Astrocyte (in vitro differentiated cells and primary cell): ENCODE measurements around the gene SCN1A. TPM values are rescaled to one million over a fixed set of nuclear protein-coding genes. Genes with fewer than 3 reads are reported as not detected.

Source experiments
- DNase-seq: peaks from one replicate; pipeline ENCODE4 v3.0.0-alpha.2; 2010; ENCODE audit warnings: low read depth
- FAIRE-seq: peaks from 2 replicates; lab custom pipeline; 2011; peaks lifted over from hg19 to GRCh38; lab: Jason Lieb, UNC
- H2AFZ ChIP-seq: 2 replicates; pipeline ENCODE4 v1.6.0; 2012; ENCODE audit warnings: low read depth, low read length, inconsistent platforms
- H3K27ac ChIP-seq: 2 replicates; pipeline ENCODE4 v1.5.1; 2011; ENCODE audit warnings: low read depth, low read length, inconsistent platforms
- H3K27me3 ChIP-seq: 2 replicates; pipeline ENCODE4 v1.6.0; 2011; ENCODE audit warnings: low read length, inconsistent platforms; ENCODE audit not compliant: insufficient read depth
- H3K36me3 ChIP-seq: 2 replicates; pipeline ENCODE4 v1.5.1; 2011; ENCODE audit warnings: low read length, inconsistent platforms; ENCODE audit not compliant: insufficient read depth
- H3K4me1 ChIP-seq: 2 replicates; pipeline ENCODE4 v1.5.1; 2011; ENCODE audit warnings: low read length, inconsistent platforms; ENCODE audit not compliant: insufficient read depth
- H3K4me2 ChIP-seq: 2 replicates; pipeline ENCODE4 v1.6.0; 2012; ENCODE audit warnings: low read length, inconsistent platforms
- H3K4me3 ChIP-seq: 2 replicates; pipeline ENCODE4 v1.5.1; 2011; ENCODE audit warnings: low read depth, mild to moderate bottlenecking, low read length, inconsistent platforms; ENCODE audit not compliant: insufficient read depth
- H3K79me2 ChIP-seq: 2 replicates; pipeline ENCODE4 v1.6.0; 2012; ENCODE audit warnings: mild to moderate bottlenecking, low read length, inconsistent platforms; ENCODE audit not compliant: insufficient read depth
- H3K9ac ChIP-seq: 2 replicates; pipeline ENCODE4 v1.6.0; 2012; ENCODE audit warnings: mild to moderate bottlenecking, low read length, inconsistent platforms
- H3K9me3 ChIP-seq: 2 replicates; pipeline ENCODE4 v1.5.1; 2012; ENCODE audit warnings: low read depth, mild to moderate bottlenecking, low read length, inconsistent platforms; ENCODE audit not compliant: insufficient read depth
- H4K20me1 ChIP-seq: 2 replicates; pipeline ENCODE4 v1.6.0; 2012; ENCODE audit warnings: low read length, inconsistent platforms; ENCODE audit not compliant: insufficient read depth
- H3K27ac Mint-ChIP-seq: one replicate; pipeline ENCODE4 v1.8.0; 2021; ENCODE audit warnings: mild to moderate bottlenecking, mixed read lengths; ENCODE audit not compliant: unreplicated experiment
- H3K27me3 Mint-ChIP-seq: one replicate; pipeline ENCODE4 v1.8.0; 2021; ENCODE audit warnings: low read depth, mixed read lengths; ENCODE audit not compliant: unreplicated experiment
- H3K36me3 Mint-ChIP-seq: one replicate; pipeline ENCODE4 v1.8.0; 2021; ENCODE audit warnings: low read depth, mixed read lengths; ENCODE audit not compliant: unreplicated experiment
- H3K4me1 Mint-ChIP-seq: one replicate; pipeline ENCODE4 v1.8.0; 2021; ENCODE audit warnings: low read depth, mixed read lengths; ENCODE audit not compliant: unreplicated experiment
- H3K4me3 Mint-ChIP-seq: one replicate; pipeline ENCODE4 v1.8.0; 2021; ENCODE audit warnings: mild to moderate bottlenecking, moderate library complexity, mixed read lengths; ENCODE audit not compliant: unreplicated experiment
- H3K9me3 Mint-ChIP-seq: one replicate; pipeline ENCODE4 v1.8.0; 2021; ENCODE audit warnings: mild to moderate bottlenecking, mixed read lengths; ENCODE audit not compliant: unreplicated experiment
- EZH2 ChIP-seq: IDR thresholded peaks from 2 replicates; pipeline ENCODE4 v1.6.1; 2012; ENCODE audit warnings: mild to moderate bottlenecking, low read length, inconsistent platforms; ENCODE audit not compliant: insufficient read depth
- total RNA-seq: library from RNA; stranded (reverse); gene quantifications from 2 replicates; pipeline ENCODE4 v1.2.1, GENCODE V29; 2021
- TF ChIP-seq, protein P1 (sequence below): IDR thresholded peaks from 2 replicates; pipeline ENCODE4 v1.5.1; 2011; ENCODE audit warnings: low read depth, mild to moderate bottlenecking, inconsistent platforms, low read length, moderate library complexity; ENCODE audit not compliant: insufficient read depth

Gene SCN1A
- total RNA-seq, 1 donor from 2014 or later = not detected

DNA sequence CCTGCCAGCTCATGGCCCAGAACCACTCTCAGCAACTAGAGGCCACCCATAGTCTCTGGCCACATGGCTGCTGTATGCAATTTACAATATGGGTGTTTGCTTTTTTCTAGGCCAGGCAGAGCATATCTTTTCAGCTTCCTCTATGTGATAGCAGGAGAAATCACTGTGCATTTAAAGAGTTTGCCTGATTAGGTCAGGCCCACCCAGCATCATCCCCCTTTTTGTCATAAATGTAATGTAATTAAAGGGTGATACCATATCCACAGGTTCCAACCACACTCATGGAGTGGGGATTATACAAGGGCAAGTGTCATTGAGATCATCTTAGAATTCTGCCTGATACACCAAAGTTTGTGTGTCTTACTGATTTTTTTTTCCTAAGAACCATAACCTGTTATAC, 102.5 kb downstream of the SCN1A start:
- no peaks in the 10 kb centered on the region for H3K9me3 ChIP-seq
- Mint-ChIP-seq H3K9me3 (no peaks in the 10 kb centered on the region), H3K36me3 (no peaks in the 10 kb centered on the region), H3K4me3 (no peak overlapping the region), H3K27me3 (no peaks in the 10 kb centered on the region), H3K4me1 (no peaks in the 10 kb centered on the region), H3K27ac (no peak overlapping the region)
- no peak overlapping the region for H3K4me3 ChIP-seq
- TF ChIP-seq, protein P1, sequence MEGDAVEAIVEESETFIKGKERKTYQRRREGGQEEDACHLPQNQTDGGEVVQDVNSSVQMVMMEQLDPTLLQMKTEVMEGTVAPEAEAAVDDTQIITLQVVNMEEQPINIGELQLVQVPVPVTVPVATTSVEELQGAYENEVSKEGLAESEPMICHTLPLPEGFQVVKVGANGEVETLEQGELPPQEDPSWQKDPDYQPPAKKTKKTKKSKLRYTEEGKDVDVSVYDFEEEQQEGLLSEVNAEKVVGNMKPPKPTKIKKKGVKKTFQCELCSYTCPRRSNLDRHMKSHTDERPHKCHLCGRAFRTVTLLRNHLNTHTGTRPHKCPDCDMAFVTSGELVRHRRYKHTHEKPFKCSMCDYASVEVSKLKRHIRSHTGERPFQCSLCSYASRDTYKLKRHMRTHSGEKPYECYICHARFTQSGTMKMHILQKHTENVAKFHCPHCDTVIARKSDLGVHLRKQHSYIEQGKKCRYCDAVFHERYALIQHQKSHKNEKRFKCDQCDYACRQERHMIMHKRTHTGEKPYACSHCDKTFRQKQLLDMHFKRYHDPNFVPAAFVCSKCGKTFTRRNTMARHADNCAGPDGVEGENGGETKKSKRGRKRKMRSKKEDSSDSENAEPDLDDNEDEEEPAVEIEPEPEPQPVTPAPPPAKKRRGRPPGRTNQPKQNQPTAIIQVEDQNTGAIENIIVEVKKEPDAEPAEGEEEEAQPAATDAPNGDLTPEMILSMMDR = no peak
- no peak for TF ChIP-seq EZH2
- H3K4me1 ChIP-seq = no peaks in the 10 kb centered on the region
- FAIRE-seq (no peak), DNase-seq (no peak)
- no peak overlapping the region for H3K9ac ChIP-seq
- no peak overlapping the region for H3K27ac ChIP-seq
- no peaks in the 10 kb centered on the region for H4K20me1 ChIP-seq
- no peak overlapping the region for H2AFZ ChIP-seq
- H3K79me2 ChIP-seq = no peaks in the 10 kb centered on the region
- H3K36me3 ChIP-seq = no peaks in the 10 kb centered on the region
- H3K27me3 ChIP-seq = no peaks in the 10 kb centered on the region
- no peak overlapping the region for H3K4me2 ChIP-seq

- H3K4me3 Mint-ChIP-seq = no peak overlapping the region
- no peaks in the 10 kb centered on the region for H3K4me1 ChIP-seq
- no peak overlapping the region for H3K9ac ChIP-seq
- H3K27me3 Mint-ChIP-seq = no peaks in the 10 kb centered on the region
- H3K4me1 Mint-ChIP-seq = no peaks in the 10 kb centered on the region
- no peak overlapping the region for H3K27ac Mint-ChIP-seq
- no peak for FAIRE-seq
- H3K9me3 Mint-ChIP-seq = no peaks in the 10 kb centered on the region
- H3K36me3 Mint-ChIP-seq = no peaks in the 10 kb centered on the region
- H3K36me3 ChIP-seq = no peaks in the 10 kb centered on the region
- no peak overlapping the region for H3K27ac ChIP-seq
- H2AFZ ChIP-seq = no peak overlapping the region
- H4K20me1 ChIP-seq = no peaks in the 10 kb centered on the region
- no peaks in the 10 kb centered on the region for H3K27me3 ChIP-seq
- H3K4me3 ChIP-seq = no peak overlapping the region
- H3K9me3 ChIP-seq = no peaks in the 10 kb centered on the region
- no peak for TF ChIP-seq EZH2
- TF ChIP-seq, protein P1 = no peak
- no peak overlapping the region for H3K4me2 ChIP-seq
- no peak for DNase-seq
- H3K79me2 ChIP-seq = no peaks in the 10 kb centered on the region
These were observed 110.6 kb downstream of the SCN1A start for GRCh38 chr2:166017208-166017607.

- Histone ChIP-seq H3K27ac (no peak overlapping the region), H3K4me3 (no peak overlapping the region), H3K36me3 (no peaks in the 10 kb centered on the region), H3K4me1 (no peaks in the 10 kb centered on the region), H3K9me3 (no peaks in the 10 kb centered on the region), H2AFZ (no peak overlapping the region), H3K4me2 (no peak overlapping the region), H4K20me1 (no peaks in the 10 kb centered on the region), H3K9ac (no peak overlapping the region), H3K79me2 (no peaks in the 10 kb centered on the region), H3K27me3 (no peaks in the 10 kb centered on the region)
- DNase-seq = no peak
- Mint-ChIP-seq H3K27me3 (no peaks in the 10 kb centered on the region), H3K4me1 (no peaks in the 10 kb centered on the region), H3K27ac (no peak overlapping the region), H3K9me3 (no peaks in the 10 kb centered on the region), H3K4me3 (no peak overlapping the region), H3K36me3 (no peaks in the 10 kb centered on the region)
- no peak for TF ChIP-seq EZH2
- TF ChIP-seq, protein P1 = no peak
- FAIRE-seq = no peak
These were observed 113.9 kb downstream of the SCN1A start for GRCh38 chr2:166013878-166014277.
